Astrocyte of the hippocampus (primary cell): ENCODE data around the gene YWHAH.

ENCODE experiments used
- DNase-seq: peaks from one replicate; pipeline ENCODE4 v3.0.0; 2011; ENCODE audit warnings: low read depth, low spot score

YWHAH gene

DNA sequence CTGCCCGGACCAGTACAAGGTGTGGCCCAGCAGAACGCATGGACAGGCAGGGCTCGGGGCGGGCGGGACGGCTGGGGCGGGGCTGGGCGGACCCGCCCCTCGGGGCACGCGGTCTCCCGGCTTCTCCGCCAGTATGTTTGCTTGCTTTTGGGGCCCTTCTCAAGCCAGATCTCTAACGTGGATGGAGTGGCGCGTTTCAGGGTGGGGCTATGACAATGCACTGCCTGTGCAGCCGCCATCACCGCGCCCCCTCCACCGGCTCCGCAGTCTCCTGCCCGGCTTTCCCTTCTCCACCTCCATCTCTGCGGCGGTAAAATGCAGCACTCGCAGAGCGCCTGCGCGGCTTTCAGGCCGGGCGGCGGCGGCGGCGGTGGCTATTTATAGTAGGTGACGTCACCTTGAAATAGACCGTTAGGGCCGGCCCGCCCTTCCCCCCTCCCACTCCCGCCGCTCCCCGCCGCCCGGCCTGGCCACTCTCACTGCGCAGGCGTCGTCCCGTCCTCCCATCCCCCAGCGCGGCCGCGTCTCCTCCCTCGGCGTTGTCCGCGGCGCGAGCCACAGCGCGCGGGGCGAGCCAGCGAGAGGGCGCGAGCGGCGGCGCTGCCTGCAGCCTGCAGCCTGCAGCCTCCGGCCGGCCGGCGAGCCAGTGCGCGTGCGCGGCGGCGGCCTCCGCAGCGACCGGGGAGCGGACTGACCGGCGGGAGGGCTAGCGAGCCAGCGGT is at the start of gene YWHAH:
Gene YWHAH, plus strand, starts transcription at position 558 of the 722 bp plus-strand sequence. CDS start 199 bp downstream, outside the sequence.
- peak; percentile 98 for DNase-seq

DNA sequence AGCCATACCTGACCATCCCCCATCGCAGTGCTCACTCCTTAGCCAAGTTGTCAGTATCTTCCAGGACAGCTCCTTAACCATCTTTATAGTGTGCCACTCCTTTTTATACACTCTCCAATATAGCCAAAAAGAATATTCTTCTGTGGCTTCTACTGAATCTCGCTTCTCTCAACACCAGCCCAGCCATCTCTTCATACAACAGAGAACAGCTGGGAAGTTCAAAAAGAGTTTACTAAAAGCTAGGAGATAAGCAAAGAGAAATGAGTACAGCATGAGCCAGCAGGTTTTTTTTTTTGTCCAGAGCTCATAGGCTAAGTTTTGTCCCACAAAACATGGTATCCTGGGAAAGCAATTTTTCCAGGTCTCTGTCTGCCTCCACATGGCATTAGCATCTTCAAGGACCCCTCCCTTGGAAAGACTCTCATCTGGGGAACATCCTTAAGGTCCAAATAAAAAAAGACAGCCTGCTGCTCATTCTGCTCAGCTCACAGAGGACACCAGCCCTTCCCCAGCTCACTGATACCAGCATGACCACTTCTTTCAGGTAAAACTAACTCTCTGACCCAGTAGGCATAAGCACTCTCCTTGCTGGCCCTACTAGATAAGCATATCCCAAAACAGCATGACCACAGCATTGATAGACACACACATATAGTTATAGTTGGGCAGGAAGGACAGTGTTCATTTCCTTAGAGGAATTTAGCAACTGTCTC is 48.8 kb upstream of the YWHAH start:
- no peak for DNase-seq

DNA sequence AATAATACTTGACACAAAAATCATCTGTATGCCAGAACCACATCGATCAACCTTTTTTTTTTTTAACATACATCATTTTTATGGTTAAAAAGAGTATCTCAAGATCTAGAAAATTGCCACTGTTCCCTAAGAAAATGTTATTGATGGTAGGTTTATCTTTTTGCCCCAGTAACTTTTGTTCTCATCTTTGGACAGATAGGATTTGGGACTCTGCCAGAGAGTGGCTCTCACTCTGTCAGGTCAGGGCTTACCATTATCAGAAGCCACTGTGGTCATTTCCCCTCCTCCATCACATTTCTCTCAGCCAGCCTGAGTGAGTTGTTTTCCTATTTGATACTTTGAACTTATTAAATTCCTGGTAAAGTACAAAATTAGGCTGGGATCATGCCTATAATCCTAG is 47.9 kb upstream of the YWHAH start:
- no peak for DNase-seq

DNA sequence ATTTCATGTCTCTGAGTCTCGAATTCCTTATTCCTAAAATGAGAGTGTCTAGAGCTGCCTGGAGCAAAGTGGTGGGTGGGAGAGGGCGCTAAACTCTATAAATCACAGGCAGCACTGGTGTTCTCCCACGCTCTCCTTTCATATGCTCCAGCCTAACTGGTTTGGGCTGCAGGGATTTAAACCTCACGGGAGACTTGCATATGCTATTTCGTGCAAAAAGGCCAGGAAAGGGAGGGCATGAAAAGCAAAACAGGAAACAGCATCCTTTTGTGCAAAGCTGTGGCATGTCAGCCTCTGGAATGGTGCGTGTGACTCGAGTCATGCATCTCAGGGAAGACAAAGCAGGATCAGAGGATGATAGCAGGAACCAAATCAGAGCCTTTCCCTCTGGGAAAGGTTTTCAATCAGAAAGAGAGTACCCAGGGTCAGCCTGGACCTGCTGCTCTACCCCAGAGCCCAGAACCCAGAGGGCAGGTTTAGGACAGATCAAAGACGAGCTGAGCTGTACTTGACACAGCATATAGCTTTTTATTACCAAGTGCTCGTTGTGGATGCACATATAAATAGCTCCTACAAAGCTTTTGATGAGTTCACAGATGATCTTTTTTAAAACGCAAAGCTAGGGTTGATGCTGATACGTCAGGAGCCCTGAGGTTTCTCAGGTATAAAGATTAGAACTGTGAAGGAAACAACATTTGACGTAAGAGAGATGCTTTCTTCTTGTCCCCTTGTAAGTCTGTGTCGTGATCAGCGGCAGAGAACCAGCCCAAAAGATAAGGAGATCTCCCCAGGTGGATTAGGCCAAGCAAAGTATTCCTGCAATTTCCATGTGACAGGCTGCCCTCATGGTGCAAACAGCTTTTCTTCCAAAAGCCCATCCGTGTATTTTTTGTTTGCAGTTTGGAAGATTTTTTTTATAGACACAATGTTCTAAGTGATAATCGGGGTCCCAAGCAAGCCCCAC is 46.2 kb upstream of the YWHAH start:
- no peak for DNase-seq

DNA sequence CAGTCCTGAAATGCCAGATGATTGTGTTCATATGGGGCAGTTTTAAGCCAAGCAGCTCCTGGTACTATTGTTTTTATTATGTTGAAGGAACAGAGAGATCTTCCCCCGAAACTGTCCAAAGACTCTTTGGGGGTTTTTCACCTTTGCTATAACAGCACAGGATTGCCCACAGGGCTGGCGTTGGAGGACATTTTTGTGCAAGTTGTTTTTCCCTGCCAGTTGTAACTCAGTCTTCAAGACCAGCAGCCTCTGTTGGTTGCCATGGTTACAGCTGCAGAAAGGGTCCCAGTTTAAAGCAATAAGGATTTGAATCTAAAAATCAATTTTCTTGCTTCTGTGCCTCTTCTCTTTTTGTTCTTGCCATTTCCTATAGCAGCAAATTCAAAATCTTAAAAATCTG is 45.4 kb upstream of the YWHAH start:
- DNase-seq = no peak

DNA sequence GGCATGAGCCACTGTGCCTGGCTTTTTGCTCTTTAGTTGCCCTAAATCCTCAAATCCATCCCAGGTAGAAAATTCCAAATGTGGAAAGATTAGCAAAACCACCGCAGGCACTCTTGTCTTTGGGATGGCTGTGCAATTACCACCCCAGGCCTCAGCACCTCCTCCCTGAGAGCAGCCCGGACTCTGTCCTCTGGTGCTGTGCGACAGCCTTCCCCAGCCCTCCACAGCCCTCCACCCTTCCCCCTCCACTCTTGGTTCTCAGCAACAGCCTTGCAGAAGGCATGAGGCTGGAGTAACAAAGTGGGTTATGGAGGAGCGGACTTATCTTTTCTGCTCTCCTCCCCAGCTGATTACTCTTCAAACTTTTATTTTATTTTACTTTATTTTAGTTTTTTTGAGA is 44.7 kb upstream of the YWHAH start:
- DNase-seq = no peak

DNA sequence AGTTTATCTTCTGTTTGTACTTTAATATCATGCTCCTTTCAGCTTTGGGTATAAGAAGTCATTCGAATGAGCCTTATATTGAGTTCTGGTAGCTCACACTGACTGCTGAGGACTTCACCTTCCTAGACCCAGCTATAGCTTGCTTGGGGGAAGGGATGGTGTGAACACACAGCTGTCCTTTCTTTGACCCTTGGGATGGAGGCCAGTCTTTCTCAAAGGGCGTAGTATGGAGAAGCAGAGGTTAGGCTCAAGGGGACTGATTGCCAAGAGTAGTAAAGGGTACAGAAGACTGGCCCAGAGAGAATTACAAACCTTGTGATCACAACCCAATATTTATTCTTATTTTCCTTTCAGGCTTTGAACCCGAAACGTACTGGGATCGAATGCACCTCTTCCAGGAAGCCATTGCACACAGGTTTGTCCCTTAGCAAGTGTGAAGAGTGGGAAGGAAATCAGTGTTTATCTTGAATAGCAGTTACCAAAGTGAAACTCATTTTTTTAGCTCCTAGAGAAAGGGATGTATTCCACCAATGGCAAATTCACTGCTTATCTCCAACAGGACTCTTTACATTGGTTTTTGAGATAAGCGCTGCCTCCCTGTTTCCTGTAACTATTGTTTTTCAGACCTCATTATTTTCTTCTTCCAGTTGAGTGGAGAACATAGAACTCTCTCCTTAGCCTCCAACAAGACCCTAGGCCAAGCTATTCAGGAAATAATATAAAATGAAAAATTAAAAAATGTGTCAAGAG is 42.8 kb upstream of the YWHAH start:
- DNase-seq = no peak

DNA sequence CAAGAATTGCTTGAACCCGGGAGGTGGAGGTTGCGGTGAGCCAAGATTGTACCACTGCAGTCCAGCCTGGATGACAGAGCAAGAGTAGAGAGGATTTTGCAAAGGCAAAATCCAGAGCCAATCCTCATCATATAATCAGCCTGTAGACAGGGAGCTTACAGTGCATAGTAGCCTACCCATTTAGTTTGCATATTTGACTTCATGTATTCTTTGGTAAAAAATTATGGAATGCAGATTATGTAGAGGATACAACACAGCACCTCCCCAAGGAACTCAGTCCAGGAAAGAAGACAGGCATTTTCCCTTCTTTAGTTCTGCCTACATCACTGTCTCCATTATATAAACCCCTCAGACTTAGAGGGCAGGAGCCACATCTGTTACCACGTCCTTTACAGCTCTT is 39.7 kb upstream of the YWHAH start:
- DNase-seq = no peak

DNA sequence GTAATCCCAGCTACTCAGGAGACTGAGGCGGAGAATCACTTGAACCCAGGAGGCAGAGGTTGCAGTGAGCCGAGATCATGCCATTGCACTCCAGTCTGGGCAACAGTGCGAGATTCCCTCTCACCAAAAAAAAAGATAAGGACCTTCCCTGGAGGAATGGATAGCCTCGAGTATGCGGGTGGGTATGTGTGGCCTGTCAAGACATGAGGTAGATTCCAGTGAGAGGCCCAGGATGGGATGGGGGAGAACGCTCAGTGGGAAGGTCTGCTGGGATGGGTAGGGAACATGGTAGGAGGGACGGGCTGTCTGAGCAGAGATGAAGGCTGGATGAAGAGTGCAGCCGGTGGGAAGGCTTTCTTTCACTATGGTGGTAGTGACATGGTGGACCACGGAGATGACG is 39.0 kb upstream of the YWHAH start:
- DNase-seq = no peak

DNA sequence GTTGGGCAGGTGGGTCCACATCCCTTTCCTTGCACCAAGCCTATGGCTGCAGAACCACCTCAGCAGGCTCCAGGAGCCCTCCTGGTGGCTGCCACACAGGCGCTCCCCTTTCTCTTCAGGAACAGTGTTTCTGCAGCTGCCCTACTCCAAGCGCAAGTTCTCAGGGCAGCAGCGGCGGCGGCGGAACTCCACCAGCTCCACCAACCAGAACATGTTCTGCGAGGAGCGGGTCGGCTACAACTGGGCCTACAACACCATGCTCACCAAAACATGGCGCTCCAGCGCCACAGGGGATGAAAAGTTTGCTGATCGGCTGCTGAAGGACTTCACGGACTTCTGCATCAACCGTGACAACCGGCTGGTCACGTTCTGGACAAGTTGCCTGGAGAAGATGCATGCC is 38.2 kb upstream of the YWHAH start:
- no peak for DNase-seq

DNA sequence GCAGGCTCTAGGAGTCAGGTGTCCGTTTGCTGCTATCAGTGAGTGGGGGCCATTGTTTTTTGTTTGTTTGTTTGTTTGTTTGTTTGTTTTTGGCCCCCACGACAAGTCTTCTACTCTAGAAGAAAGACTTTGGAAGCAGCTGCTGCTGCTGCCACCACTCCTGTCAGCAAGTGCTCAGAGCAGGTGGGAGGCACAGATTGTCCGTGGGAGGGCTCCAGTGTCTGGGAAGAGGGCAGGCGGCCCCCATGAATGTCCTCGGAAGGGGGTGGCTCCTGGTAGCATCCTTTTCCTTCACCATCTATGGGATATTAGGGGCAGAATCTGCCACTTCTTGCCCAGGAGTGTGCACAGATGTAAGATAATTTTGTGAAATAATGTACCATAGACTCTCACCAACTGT is 37.8 kb upstream of the YWHAH start:
- DNase-seq = no peak

DNA sequence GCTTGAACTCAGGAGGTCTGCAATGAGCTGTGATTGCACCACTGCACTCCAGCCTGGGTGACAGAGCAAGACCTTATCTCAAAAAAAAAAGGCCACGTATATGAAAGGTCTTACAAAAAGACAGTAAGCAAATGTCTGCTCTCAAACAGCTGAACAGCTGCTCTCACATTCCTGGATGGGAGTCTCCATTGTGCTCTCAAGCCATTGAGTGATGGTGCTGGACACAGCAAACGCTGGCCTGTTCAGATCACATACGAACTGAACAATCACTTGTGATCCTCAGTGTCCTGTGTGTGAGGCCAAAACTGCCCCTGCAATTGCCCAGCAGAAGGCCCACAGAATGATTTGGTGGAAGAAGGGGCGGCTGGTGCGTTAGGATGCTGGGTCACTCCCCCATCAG is 34.4 kb upstream of the YWHAH start:
- DNase-seq = no peak

DNA sequence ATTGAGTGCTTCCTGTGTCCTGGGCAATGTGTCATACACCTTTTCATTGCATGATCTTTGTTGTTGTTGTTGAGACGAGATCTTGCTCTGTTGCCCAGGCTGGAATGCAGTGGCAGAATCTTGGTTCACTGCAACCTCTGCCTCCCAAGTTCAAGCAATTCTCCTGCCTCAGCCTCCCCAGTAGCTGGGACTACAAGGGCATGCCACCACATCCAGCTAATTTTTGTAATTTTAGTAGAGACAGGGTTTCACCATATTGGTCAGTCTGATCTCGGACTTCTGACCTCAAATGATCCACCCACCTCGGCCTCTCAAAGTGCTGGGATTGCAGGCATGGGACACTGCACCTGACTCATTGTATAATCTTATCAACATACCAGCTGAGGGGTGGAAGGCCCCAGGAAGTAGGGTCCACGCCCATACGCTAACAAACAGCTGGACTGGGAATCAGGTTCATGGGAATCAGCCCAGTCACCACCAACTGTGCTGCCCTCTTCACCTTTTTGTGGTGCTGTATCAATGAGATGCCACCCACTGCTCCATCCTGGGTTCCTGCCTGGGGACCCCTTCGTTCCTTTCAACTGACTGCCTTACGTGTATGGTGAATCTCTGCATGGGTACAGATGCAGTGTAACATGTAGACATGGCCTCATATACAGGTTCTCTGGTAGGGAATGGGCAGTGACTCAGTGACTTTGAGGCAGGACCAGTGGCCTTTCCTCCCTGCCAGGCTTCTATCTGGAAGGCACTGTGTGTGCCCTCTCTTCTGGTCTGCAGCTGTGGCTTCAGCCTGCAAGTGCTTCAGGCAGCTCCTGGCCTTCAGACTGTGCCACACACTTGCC is 32.5 kb upstream of the YWHAH start:
- no peak for DNase-seq

DNA sequence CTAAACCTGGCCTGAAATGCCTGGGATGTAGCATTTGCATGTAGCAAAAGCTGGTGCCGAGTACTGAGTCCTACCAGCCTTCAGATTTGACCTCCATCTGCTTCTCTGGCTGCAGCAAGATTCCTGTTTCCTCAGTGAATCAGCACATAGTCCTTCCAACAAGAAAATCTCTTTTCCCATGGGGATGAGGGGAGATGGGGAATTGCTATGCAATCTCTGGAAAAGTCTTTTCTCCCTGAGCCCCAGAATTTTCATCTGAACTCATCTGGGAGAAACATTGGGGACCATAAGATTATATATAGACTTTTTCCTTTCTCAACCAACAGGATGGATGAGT is 32.0 kb upstream of the YWHAH start:
- no peak for DNase-seq

DNA sequence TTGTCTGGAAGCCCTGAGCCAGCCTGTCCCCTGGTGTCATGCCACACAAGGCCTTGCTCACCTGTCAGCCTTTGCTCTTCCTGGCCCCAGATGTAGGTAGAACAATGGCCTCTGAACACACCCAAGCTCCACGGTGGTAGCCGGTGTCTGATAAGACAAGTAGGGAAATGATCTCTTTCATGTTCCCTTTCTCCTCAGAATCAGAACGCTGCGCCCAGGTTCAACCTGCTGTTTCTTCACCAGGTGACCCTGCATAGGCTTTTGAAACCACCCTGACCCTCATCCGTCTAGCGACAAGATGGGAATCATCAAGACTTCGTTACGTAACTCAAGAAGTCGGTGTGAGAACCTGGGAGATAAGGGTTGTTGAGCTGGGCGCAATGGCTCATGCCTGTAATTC is 28.7 kb upstream of the YWHAH start:
- DNase-seq = no peak

DNA sequence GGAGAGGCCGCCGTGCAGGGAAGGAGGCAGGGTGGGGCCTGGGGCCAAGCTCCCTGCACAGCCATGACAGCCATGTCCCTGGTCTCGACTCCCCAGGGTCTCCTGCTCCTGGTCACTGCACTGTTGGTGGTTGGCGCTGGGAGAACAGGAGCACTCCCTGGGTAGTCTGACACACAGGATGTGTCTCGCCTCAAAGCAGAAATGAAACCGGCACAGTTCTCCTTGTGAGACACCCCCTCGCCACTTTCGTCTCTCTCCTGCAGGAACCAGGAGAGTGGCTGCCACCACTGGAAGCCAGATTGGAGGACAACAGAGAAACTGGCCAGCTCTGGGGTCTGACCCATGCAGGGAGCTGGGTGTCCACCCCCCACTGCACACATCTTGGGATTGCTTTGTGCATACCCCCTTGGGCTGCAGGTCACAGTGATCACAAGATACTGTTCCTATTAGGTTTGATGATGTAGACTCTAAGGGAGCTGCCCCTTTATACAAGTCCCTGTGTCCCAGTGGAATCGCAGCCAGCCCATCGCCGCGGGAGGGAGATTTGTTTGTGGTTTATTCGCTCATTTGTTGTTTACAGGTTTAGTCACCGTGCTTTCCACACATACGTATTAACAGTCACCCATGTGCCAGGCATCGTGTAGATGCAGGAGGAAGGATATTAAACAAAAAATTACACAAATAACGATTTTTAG is 27.0 kb upstream of the YWHAH start:
- no peak for DNase-seq

DNA sequence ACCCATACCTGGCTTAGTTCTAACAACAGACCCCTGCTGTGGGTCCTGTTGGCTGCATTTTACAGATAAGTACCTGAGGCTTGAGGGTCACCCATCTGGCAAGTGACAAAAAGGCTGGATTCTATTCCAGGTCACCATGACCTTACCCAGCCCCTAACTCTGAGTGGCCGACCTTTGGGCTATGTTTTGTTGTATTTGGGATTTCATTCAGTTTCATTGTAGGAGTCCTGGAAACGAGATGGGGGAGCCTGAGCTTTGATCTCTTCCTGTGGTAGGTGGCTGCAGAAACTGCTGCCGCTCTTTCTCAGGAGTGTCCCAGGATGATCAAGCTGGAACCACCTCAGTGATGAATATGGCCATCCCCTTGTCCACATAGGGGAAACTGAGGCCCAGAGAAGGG is 24.6 kb upstream of the YWHAH start:
- no peak for DNase-seq

DNA sequence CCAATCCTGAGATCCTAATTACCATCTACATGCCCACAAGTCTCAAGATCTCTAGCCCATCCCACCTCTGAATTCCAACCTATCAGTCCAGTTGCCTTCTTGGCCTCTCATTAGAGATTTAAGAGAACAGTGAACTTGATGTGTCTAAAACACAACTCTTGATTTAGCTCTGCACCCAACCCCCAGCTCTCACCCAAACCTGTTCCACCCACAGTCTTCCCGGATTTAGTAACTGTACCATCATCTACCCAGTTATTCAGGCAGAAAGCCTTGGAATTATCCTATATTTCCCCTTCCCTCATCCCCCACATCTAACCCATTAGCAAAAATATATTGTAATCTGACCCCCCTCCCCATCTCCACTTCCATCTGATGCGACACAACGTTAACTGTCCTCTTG is 24.0 kb upstream of the YWHAH start:
- DNase-seq = no peak

DNA sequence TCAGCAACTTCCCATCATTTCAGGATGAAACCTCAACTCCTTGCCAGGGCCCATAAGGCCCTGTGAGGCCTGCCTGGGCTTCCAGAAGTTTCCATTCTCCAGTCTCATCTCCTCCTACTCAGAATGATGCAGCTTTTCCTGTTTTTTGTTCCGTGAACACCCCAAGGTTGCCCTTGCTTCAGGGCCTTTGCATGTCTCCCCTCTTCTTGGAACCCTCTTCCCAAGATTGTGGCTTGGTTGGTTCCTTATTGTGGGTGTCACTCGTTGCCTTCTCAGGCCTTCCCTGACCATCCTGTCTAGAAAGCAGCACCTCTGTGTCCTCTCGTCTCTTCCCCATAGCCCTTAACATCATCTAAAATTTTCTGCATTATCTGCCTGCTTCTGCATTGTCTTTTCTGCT is 23.2 kb upstream of the YWHAH start:
- no peak for DNase-seq

DNA sequence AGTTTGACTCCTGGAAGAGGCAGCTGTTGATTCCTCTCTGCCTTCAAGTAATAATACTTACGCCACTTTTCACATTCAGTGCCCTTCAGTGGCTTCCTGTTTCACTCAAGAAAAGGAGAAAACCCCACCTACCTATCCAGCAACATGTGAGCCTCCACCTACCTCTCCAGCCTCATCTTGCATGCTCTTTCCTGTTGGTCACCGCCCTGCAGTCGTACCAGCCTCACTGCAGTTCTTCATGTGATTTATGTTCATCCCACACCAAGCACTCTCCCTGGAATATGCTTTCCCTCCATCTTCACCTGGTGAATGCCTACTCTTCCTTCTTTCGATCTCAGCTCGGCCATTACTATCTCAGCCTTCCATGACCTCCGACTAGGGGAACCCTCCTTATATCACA is 21.8 kb upstream of the YWHAH start:
- no peak for DNase-seq
